Aorta (tissue), 5 donors: ENCODE results near the gene SCG5. TPM values are rescaled to one million over a fixed set of nuclear protein-coding genes. Genes with fewer than 3 reads are reported as not detected.
"Not testable (repeated sequence)": the region's sequence is repeated elsewhere in the genome, so short reads cannot be mapped to it uniquely, and the experiment has no call there.

Source experiments
- ATAC-seq: fragments of 200-7000 bp; cut with Tn5 transposase; one replicate; pipeline ENCODE4 v1.9.1; 2022; ENCODE audit warnings: moderate library complexity; ENCODE audit not compliant: low FRiP score
- DNase-seq, 2 donors: peaks; one replicate each; pipeline ENCODE4 v3.0.0-alpha.2; 2020
- H3K27ac ChIP-seq, 2 donors: one replicate each; pipeline ENCODE4 v1.5.1; 2013; ENCODE audit warnings: low read length in 2 of 2, mild to moderate bottlenecking in 2 of 2, moderate library complexity in 2 of 2, control low read depth in 1 of 2, inconsistent platforms in 1 of 2, low read depth in 1 of 2
- H3K27me3 ChIP-seq, 2 donors: one replicate each; pipeline ENCODE4 v1.6.1; 2013; ENCODE audit warnings: control low read depth in 1 of 2, low read length in 1 of 2, mild to moderate bottlenecking in 1 of 2, moderate library complexity in 1 of 2; ENCODE audit not compliant: insufficient read depth in 2 of 2, control insufficient read depth in 1 of 2
- H3K36me3 ChIP-seq, 2 donors: one replicate each; pipeline ENCODE4 v1.6.1; 2013; ENCODE audit warnings: control low read depth in 1 of 2, low read length in 1 of 2, mild to moderate bottlenecking in 1 of 2; ENCODE audit not compliant: insufficient read depth in 2 of 2, control insufficient read depth in 1 of 2
- H3K4me1 ChIP-seq, 2 donors: one replicate each; pipeline ENCODE4 v1.6.1; 2013; ENCODE audit warnings: low read length in 2 of 2, control low read depth in 1 of 2, mild to moderate bottlenecking in 1 of 2, moderate library complexity in 1 of 2; ENCODE audit not compliant: insufficient read depth in 2 of 2, control insufficient read depth in 1 of 2
- H3K4me3 ChIP-seq, 2 donors: one replicate each; pipeline ENCODE4 v1.5.1; 2013; ENCODE audit warnings: low read length in 2 of 2, control low read depth in 1 of 2, mild to moderate bottlenecking in 1 of 2
- H3K9me3 ChIP-seq: one replicate; pipeline ENCODE4 v1.6.1; 2013; ENCODE audit warnings: mild to moderate bottlenecking, low read length; ENCODE audit not compliant: control insufficient read depth
- WGBS, 2 donors: extraction: QIAGEN DNeasy Blood & Tissue Kit; methylation state at CpG; one replicate each; pipeline ENCODE4 v1.1.7; 2013; 5-methylcytosine and 5-hydroxymethylcytosine counted together
- intact Hi-C, 2 donors: fragments of 100-400 bp; cut with DNase I; formaldehyde crosslinking; loops; one replicate each; pipeline versions ENCODE4 v1.14.2 to v1.15.0; 2022
- long read RNA-seq, 2 donors: library from polyadenylated mRNA; unstranded; transcript quantifications; one replicate each; pipeline ENCODE4 v2.0.0, GENCODE V29; 2020 to 2021
- polyA plus RNA-seq, 2 donors: library from polyadenylated mRNA; stranded (reverse); fragments of 200-250 nt; gene quantifications; one replicate each; pipeline ENCODE4 v1.2.3, GENCODE V29; 2013
- total RNA-seq, 2 donors: library from RNA; stranded (reverse); fragmentation: NEBNext Ultra II Directional; extraction: Animal tissue kit (Norgen Biotek cat#: 25700); gene quantifications; one replicate each; pipeline ENCODE4 v1.2.1, GENCODE V29; 2021
- donor health status: healthy with polysubstance abuse.
- donor health status: Bipolar disorder and iron deficiency.
- donor health status: DM: no; HTN: no; CAD: no.
- donor health status: DM: no; HTN: no; CAD: no.
- donor health status: DM: yes; HTN: yes; CAD: no.

SCG5 gene
- total RNA-seq (1 to 10 TPM; 2.6 to 3.9 TPM), polyA plus RNA-seq (1 to 10 TPM; 2.1 to 5.6 TPM)
- long read RNA-seq, donor 1, partial matches to known transcripts = 2 of 3 reads
- long read RNA-seq, donor 1, other reads (novel, unspliced or antisense) = 1 of 3 reads
- long read RNA-seq, donor 2, partial matches to known transcripts = 0 of 1 reads
- long read RNA-seq, donor 2, other reads (novel, unspliced or antisense) = 0 of 1 reads

DNA sequence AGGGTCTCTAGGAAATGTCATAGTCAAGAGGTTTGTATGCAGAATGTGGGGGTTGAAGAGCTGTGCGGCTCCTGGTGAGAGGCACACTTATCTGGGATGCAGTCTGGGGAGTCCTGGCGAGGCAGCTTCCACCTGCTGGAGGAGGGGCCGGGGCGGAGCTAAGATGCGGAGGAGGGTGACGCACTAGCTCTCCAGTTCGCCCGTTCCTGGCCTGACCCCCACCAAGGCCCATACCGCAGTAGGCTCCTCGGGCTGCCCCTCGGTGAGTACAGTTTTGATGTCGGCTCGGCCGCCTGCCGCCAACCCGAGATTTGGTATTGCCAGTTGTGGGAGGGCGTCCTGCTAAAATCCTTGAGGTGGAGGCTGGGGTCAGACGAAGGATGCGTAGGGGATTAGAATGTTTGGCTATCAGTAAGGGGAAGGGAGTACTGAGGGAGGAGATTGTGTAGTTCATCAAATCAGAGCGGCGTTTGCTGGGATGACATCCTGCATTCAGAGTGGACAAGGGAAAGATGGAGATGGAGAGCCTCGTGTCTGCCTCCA, at the start of gene SCG5:
SCG5 (plus strand) TSS at position 194 of the 543 bp plus-strand sequence. CDS start 1,883 bp downstream, outside the sequence.
- no peaks in the 10 kb centered on the region for H3K4me1 ChIP-seq
- H3K27me3 ChIP-seq = no peaks in the 10 kb centered on the region
- DNase-seq (no peak), ATAC-seq (peak; percentile 54)
- 6 to 10% methylated on average over 22 of the region's 22 CpGs for WGBS, 2 donors
- H3K4me3 ChIP-seq = no peak within 1 kb of the TSS
- no peak within 1 kb of the TSS for H3K27ac ChIP-seq
- H3K36me3 ChIP-seq = no peaks in the 10 kb centered on the region
- intact Hi-C loops = no loop called here
- H3K9me3 ChIP-seq = no peaks in the 10 kb centered on the region

DNA sequence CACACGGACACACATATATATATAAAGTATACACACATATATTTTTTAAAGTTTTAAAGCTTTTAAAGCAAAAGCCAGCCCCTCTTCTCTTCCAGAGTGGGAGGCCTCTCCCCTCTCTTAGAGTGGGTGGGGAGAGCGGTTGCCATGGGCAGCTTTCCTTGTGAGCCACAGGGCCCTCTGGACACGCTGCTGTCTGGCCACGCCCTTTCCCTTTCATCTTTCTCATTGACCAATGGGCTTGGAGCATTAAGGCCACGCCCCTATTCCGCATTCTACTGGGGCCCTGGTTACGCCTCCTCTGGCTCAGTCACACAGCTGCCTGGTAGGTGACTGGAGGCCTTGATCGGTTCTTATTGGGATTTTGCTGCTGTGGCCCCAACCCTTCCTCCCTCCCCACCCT, 48.4 kb upstream of the SCG5 start, which contains the start of gene GOLGA8N:
GOLGA8N (plus strand) TSS at position 306 of the 400 bp plus-strand sequence.
- H3K36me3 ChIP-seq, H3K4me3 ChIP-seq, H3K27ac ChIP-seq, intact Hi-C loops, H3K4me1 ChIP-seq, H3K27me3 ChIP-seq, H3K9me3 ChIP-seq, DNase-seq, ATAC-seq: not testable (repeated sequence)
- 87 to 97% methylated on average over 4 to 7 of the region's 8 CpGs for WGBS, 2 donors

DNA sequence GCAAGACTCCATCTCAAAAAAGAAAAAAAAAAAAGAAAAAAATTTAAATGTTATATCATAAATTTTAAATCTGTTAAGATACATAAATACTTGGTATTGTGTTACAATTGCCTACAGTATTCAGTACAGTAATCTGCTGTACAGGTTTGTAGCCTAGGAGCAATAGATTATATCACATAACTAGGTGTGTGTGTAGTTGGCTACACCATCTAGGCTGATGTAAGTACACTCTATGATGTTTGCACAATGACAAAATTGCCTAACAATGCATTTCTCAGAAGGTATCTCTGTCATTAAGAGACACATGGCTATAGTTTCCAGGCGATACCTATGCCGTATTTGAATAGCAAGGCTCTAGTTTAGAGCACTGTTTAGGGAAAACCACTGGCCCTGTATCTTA, 32.0 kb upstream of the SCG5 start:
- ATAC-seq, H3K4me1 ChIP-seq, H3K27ac ChIP-seq, H3K9me3 ChIP-seq, H3K4me3 ChIP-seq, H3K27me3 ChIP-seq, DNase-seq, intact Hi-C loops, H3K36me3 ChIP-seq: not testable (repeated sequence)
- 93 to 97% methylated on average over 2 of the region's 2 CpGs for WGBS, 2 donors

GRCh38 chr15:32610719-32611118, 30.8 kb upstream of the SCG5 start:
- H3K27ac ChIP-seq, intact Hi-C loops, ATAC-seq, H3K9me3 ChIP-seq, H3K4me1 ChIP-seq, H3K4me3 ChIP-seq, H3K27me3 ChIP-seq, H3K36me3 ChIP-seq, DNase-seq: not testable (repeated sequence)
- 3 to 4% methylated on average over 1 to 2 of the region's 3 CpGs for WGBS, 2 donors

- intact Hi-C loops, H3K27me3 ChIP-seq, H3K9me3 ChIP-seq, H3K36me3 ChIP-seq, H3K4me1 ChIP-seq: not testable (repeated sequence)
- ATAC-seq (peak; percentile 84), DNase-seq (peak in 1 of 2 donors; percentile 69)
- Histone ChIP-seq H3K27ac (peak overlapping the region in 1 of 2 donors; percentile 63), H3K4me3 (peak overlapping the region in 1 of 2 donors; percentile 56)
- 0 to 1% methylated on average over 9 to 11 of the region's 16 CpGs for WGBS, 2 donors
These were observed 26.8 kb upstream of the SCG5 start for GRCh38 chr15:32614712-32615050.

GRCh38 chr15:32615051-32615870, 26.2 kb upstream of the SCG5 start, which contains the start of gene ARHGAP11A:
TSS of gene ARHGAP11A (plus strand) at chr15:32615504. CDS start at chr15:32616212, 708 bp downstream.
- Histone ChIP-seq H3K27ac (peak within 1 kb of the TSS in 1 of 2 donors; percentile 63), H3K4me3 (peak within 1 kb of the TSS in 1 of 2 donors; percentile 56)
- intact Hi-C loops, H3K27me3 ChIP-seq, H3K4me1 ChIP-seq, H3K9me3 ChIP-seq, H3K36me3 ChIP-seq: not testable (repeated sequence)
- WGBS, 2 donors = 1% methylated on average over 24 to 34 of the region's 43 CpGs
- DNase-seq = peak; percentile 86 to 92
- peak; percentile 96 for ATAC-seq

DNA sequence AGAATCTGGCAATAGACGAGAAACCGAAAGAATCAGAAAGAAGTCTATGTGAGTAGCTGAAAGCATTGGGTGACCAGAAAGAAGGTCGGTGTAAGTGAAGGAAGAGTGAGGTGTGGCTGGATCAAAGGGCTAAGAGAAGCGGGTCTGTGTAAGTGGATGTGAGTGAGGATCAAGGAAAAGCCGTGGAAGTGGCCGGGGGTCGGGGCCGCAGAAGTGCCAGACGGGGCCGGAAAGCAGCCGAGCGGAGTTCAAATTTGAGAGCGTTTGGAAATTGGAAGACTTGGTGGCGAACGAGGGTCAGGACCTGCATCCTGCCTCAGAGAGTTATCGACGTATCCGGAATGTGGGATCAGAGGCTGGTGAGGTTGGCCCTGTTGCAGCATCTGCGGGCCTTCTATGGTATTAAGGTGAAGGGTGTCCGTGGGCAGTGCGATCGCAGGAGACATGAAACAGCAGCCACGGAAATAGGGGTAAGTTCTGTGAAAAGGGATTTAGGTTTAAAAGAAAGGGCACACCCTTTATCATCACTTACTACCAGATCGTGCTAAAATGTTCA, 25.6 kb upstream of the SCG5 start:
- intact Hi-C loops, H3K27ac ChIP-seq, DNase-seq, H3K9me3 ChIP-seq, H3K4me1 ChIP-seq, ATAC-seq, H3K36me3 ChIP-seq, H3K4me3 ChIP-seq, H3K27me3 ChIP-seq: not testable (repeated sequence)
- 0 to 1% methylated on average over 16 to 19 of the region's 24 CpGs for WGBS, 2 donors

GRCh38 chr15:32636410-32636809, 5.1 kb upstream of the SCG5 start:
- no peaks in the 10 kb centered on the region for H3K9me3 ChIP-seq
- 93 to 97% methylated on average over 3 of the region's 3 CpGs for WGBS, 2 donors
- H3K36me3 ChIP-seq = no peaks in the 10 kb centered on the region
- intact Hi-C loops = no loop called here
- no peaks in the 10 kb centered on the region for H3K27me3 ChIP-seq
- H3K4me1 ChIP-seq = no peaks in the 10 kb centered on the region
- DNase-seq = no peak
- ATAC-seq = no peak
- no peak overlapping the region for H3K4me3 ChIP-seq
- H3K27ac ChIP-seq = no peak overlapping the region
